GM18517 (cell line): ENCODE data around the gene NTSR1.

Experiments
- ATAC-seq: cut with Tn5 transposase; IDR thresholded peaks from one replicate; pipeline ENCODE4 v1.9.1; 2021; ENCODE audit warnings: mild to moderate bottlenecking, moderate library complexity; ENCODE audit not compliant: unreplicated experiment

Gene NTSR1

DNA sequence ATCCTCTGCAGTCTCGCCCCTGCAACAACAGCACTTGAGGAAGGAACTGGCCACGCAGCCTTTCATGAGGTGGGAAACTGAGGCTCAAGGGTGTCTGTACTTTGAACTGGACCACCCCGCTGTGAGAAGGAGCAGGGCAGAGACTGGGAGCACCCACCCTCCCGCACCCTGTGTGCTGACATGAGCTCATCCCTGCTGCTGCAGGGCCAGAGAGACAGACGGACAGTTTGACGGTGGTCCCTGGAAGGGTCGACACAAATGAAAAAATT, 70.7 kb downstream of the NTSR1 start:
- ATAC-seq = no peak

GRCh38 chr20:62780204-62780603, 71.6 kb downstream of the NTSR1 start:
- ATAC-seq = no peak

GRCh38 chr20:62780696-62781095, 72.1 kb downstream of the NTSR1 start:
- ATAC-seq = no peak

DNA sequence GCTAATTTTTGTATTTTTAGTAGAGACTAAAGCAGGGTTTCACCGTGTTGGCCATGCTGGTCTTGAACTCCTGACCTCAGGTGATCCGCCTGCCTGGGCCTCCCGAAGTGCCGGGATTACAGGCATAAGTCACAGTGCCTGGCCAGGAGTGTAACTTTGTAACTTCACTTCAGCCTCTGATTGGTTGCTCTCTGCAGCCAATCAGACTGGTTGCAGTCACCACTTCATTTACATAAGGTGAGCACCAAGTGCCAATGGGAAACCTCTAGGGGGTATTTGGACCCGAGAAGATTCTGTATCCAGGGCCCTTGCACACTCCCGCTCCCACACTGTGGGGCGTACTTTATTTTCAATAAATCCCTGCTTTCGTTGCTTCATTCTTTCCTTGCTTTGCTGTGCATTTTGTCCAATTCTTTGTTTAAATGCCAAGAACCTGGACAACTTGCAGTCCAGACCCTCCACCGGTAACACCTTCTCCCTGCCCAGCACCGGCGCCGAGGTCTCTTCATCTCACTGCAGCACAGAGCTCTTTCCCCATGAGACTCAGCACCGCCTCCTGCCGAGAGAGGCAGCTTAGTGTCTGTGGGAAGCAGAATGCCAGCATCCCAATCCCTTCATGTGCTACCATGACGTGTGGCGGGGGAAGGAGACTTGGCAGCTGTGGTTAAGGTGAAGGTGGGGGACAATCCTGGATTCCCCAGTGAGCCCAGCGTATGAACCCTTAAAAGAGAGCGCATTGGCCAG, 73.7 kb downstream of the NTSR1 start:
- no peak for ATAC-seq

DNA sequence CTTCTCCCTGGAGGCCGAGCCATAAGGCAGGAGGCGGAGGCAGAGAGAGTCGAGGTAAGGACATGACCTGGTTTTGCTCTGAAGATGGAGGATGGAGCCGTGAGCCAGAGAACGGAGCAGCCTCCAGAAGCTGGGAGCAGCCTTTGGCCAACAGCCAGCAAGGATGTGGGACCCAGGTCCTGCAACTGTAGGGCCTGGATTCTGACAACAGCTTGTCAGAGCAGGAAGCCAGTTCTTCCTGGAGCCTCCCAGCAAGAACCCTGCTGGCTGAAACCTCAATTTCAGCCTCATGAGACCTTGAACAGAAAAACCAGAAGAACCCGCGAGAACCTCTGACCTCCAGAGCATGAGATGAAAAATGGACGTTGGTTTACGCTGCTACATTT, 74.2 kb downstream of the NTSR1 start:
- ATAC-seq = no peak

GRCh38 chr20:62784497-62784896, 75.9 kb downstream of the NTSR1 start:
- ATAC-seq = no peak

- ATAC-seq = no peak
Measured at GRCh38 chr20:62785393-62785792, 76.8 kb downstream of the NTSR1 start.

DNA sequence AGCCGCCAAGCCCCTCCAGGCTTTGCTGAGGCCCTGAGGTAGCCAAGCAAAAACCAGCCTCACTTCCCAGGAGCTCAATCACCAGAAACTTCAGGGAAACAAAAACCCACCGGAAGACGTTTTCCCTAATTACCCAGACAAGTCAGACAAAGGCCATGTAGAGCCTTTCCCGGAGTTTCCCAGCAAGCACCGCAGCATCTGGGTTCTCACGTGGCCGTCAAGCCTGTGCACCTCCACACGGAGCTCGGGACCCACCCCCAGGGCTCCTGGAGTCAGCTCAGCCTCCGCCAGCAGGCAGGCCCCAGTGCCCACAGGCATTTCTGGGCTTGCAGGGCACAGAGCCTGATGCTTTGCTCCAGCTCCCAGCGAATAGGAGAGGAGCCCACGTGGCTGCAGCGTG, 77.5 kb downstream of the NTSR1 start:
- ATAC-seq = no peak

DNA sequence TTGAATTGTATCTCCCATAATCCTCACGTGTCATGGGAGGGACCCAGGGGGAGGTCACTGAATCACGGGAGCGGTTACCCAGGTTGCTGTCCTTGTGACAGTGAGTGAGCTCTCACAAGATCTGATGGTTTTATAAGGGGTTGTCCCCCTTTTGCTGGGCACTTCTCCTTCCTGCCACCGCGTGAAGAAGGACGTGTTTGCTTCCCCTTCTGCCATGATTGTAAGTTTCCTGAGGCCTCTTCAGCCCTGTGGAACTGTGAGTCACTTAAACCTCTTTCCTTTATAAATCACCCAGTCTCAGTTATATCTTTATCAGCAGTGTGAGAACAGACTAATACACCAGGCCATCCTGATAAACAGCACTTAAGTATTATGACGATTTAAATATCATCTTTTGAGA, 78.7 kb downstream of the NTSR1 start:
- no peak for ATAC-seq

DNA sequence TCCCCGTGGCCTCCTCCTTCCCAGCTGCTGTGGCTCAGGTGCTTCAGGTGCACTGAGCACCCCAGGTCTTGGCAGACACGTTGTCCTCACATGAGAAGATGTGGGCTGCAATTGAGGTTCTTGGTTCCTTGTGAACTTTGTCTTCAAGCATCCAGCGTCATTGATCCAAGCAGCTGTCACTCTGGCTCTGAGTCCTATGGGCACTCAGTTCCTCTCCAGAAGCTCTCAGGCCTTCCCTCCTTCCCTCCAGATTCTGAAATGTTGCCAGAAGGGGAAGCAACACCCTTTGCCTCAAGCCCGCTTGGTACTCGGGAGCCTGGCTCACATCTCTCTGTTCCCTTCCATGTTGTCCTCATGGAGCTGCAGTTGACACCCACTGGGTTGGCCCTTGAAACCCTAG, 79.2 kb downstream of the NTSR1 start:
- ATAC-seq = no peak

DNA sequence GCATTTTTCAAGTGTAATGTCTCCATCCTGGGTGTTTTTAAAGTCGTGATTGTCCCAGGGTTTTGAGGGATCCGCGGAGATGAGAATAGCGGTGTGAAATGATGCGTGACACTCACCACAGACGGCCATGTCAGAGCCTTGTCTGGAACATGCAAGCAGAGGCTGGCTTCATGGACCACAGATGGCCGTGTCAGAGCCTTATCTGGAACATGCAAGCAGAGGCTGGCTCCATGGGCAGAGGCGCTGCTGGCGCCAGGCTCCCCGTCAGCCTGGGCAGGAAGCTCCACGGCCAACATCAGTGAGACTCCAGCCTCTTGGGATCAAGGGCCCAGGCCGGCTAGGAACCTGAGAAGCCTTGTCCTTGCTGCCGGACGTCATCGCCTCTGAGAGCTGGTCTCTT, 80.0 kb downstream of the NTSR1 start:
- ATAC-seq = no peak

- ATAC-seq = no peak
Measured at GRCh38 chr20:62790075-62790474, 81.4 kb downstream of the NTSR1 start.

DNA sequence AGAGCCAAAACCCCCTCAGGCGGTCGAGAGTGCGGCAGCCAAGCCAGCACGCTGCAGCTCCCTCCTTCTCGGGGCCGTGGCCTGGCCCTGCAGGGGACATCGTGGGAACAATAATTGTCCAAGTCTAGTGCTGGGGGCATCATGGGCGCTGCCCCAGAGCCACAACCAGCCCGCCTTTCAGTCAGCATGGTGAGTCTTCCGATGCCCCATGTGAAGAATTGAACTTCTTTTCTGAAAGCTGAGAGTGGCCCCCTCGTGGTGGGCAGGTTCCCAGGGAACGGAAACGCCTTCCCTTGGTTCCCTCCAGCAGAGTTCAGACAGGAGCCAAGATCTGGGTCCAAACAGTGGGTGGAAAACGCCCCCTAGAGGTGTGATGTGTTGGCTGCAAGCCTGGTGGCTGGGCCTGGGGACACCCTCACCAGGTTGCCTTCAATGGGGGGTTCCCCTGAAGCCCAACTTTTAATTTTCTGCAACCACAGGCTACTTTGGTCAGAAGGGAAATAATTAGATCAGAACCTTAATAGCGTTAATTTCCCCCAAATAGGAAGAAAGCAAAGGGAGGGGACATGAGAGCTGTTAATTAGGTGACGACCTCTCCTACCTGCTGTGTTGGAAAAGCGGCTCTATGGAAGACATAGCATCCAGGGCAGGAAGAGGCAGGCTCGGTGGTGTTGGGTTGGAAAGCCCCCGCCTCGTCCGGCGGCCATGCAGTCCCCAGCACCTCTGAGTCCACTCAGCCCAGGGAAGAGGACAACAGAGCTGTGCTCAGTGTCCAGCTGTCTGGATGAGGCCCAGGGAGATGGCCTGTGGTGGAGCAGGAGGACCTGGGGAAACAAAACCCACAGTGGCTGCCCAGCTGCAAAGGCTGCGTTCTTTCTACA, 82.9 kb downstream of the NTSR1 start:
- no peak for ATAC-seq

DNA sequence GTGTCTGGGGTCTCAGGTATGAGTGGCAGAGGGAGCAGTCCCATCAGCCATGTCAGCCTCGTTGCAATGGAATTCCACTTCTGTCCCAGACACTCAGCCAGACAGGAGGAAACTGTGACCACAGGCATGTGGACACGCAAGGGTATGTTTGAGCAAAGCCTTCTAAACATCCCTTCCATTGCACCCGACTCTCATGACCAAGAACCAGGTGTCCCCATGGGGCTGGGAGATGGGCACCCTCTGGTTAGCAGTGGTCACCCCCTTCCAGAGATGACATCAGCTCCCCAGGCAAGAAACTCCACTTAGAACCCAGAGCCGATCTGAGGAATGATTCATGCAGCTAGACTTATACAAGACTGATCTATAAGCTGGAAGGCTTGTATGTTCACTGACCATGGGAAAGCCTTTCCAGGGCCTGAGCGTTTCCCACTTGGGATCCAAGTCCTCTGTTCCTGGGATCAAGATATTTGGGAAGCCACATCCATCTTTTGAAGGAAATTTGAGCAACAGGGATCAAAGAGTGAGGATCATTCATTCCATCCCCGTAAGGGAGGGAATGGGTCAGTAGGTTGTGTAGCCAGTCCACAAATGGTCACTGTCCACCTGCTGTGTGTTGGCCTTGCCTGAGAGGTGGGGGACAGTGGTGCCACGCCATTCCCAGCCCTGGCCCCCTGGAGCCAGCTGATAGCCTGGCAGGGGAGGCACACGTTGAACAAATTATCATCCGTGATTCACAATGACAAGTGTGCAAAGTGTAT, 83.7 kb downstream of the NTSR1 start:
- ATAC-seq = no peak

GRCh38 chr20:62792940-62793756, 84.5 kb downstream of the NTSR1 start:
- ATAC-seq = no peak

- no peak for ATAC-seq
Measured at GRCh38 chr20:62793757-62794006, 85.0 kb downstream of the NTSR1 start.

- ATAC-seq = peak; percentile 57
Measured at GRCh38 chr20:62794007-62794724, 85.5 kb downstream of the NTSR1 start.

- no peak for ATAC-seq
Measured at GRCh38 chr20:62795023-62795761, 86.6 kb downstream of the NTSR1 start.

GRCh38 chr20:62796699-62797491, 88.3 kb downstream of the NTSR1 start:
- ATAC-seq = no peak
